Dermis blood vessel endothelial cell (primary cell): ENCODE data around the gene NBEA. TPM values are rescaled to one million over a fixed set of nuclear protein-coding genes. Genes with fewer than 3 reads are reported as not detected.
"Not testable (repeated sequence)": the region's sequence is repeated elsewhere in the genome, so short reads cannot be mapped to it uniquely, and the experiment has no call there.

Experiments
- DNase-seq: peaks from one replicate; pipeline ENCODE4 v3.0.0; 2010
- total RNA-seq: library from RNA; depleted of rRNA; stranded (reverse); fragments of >200 nt; gene quantifications from 2 replicates; pipeline ENCODE4 v1.2.3, GENCODE V29; 2014

Gene NBEA
- total RNA-seq, 1 donor from 2014 or later: 3.6 TPM

DNA sequence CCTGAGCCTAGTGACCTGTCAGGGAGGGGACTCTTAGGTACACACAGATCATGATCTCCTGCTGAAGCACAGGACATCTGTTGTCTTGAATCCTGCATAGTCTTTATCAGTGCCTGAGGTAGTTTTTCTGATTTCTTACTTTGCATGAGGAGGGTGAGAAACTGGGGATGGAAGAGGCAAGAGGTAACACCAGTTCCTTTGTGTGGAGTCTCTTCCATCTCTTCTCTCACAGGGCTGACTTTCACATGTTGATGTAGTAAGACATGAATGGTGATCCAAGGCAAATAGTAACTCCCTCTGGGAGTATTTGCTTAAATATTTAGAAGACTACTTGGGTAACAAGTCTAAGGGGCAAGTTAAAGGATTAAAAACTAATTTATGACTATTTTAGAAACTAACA, 9.5 kb downstream of the NBEA start:
- DNase-seq: no peak

DNA sequence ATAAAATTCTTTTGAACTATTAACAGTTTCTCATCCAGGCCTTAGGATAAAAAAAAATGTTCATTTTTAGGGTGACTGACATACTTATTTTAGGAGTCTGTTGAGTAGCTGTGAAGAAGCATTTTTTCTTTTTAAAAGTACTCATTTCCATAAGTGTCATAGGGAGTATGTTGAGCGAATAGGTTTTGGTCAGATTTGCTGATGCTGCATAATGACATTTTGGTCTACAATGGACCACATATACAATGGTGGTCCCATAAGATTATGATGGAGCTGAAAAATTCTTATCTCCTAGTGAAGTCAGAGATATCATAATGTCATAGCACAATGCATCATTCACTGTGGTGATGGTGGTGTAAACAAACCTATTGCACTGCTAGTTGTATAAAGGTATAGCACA, 17.4 kb downstream of the NBEA start:
- DNase-seq: no peak

DNA sequence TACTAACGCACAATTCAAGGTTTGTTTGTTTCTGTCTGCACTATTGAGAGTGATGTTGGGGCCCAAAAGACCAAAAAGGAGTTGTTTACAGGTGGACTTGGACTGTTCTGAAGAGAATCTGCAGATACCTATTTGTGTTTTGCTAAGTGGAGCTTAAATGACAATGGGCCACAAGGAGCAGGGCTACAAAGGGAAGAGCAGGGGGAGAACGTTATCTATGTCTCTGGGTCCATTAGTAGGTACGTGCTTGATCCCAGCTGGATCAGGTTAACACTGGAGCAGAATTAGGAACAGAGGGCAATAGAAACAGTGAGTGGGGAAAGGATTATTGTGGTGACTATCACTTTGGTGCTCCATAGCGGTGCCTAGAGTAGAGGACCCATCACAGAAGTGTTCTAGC, 22.5 kb downstream of the NBEA start:
- DNase-seq: no peak

DNA sequence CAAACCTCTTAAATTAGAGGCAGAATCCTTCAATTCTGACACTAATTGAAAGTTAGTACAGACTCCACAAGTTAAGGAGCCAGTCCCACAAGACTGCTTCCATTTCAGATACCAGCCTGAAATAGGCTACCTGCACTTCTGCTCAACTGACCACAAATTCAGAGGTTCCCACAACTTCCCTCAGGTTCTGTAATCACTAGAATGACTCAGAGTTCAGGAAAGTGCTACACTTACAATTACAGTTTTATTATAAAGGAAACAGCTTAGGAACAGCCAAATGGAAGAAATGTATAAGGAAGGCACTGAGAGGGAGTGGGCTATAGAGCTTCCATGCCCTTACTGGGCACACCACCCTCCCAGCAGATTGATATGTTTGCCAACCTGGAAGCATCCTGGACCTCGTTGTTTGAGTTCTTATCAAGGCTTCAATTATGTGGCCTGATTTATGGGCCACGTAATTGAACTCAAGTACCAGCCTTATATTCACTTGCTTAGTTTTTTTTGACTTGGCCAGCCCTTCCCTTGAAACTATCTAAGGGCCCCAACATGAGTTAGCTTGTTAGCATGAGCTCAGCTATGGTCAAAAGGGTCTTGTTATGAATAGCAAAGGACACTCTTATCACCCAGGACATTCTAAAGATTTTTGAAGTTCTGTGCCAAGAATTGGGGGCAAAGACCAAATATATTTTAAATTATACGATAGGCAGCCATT, 25.9 kb downstream of the NBEA start:
- DNase-seq: no peak

DNA sequence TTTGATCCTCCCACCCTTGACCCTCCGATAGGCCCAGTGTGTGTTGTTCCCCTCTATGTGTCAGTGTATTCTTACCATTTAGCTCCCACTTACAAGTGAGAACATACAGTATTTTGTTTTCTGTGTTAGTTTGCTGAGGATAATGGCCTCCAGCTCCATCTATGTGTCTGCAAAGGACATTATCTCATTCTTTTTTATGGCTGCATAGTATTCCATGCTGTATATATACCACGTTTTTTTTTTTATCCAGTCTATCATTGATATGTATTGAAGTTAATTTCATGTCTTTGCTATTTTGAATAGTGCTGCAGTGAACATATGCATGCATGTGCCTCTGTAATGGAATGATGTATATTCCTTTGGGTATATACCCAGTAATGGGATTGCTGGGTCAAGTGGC, 27.5 kb downstream of the NBEA start:
- DNase-seq: not testable (repeated sequence)

DNA sequence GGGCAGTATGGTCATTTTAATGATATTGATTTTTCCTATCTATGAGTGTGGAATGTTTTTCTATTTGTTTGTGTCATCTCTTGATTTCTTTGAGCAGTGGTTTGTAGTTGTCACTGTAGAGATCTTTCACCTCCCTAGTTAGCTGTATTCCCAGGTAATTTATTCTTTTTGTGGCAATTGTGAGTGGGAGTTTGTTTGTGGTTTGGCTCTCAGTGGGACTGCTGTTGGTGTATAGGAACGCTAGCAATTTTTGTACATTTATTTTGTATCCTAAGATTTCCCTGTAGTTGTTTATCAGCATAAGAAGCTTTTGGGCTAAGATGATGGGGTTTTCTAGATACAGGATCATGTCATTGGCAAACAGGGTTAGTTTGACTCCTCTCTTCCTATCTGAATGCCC, 28.9 kb downstream of the NBEA start:
- no peak for DNase-seq

DNA sequence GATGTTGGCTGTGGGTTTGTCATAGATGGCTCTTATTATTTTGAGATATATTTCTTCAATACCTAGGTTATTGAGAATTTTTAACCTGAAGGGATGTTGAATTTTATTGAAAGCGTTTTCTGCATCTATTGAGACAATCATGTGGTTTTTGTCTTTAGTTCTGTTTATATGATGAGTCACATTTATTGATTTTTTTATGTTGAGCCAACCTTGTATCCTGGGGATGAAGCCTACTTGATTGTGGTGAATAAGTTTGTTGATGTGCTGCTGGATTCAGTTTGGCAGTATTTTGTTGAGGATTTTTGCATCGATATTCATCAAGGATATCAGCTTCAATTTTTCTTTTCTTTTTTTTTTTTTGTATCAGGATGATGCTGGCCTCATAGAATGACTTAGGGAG, 29.4 kb downstream of the NBEA start:
- no peak for DNase-seq

DNA sequence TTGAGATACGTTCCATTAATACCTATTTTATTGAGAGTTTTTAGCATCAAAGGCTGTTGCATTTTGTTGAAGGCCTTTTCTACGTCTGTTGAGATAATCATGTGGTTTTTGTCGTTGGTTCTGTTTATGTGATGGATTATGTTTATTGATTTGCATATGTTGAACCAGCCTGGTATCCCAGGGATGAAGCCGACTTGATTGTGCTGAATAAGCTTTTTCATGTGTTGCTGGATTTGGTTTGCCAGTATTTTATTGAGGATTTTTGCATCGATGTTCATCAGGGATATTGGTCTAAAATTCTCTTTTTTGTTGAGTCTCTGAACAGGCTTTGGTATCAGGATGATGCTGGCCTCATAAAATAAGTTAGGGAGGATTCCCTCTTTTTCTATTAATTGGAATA, 43.1 kb downstream of the NBEA start:
- not testable (repeated sequence) for DNase-seq

DNA sequence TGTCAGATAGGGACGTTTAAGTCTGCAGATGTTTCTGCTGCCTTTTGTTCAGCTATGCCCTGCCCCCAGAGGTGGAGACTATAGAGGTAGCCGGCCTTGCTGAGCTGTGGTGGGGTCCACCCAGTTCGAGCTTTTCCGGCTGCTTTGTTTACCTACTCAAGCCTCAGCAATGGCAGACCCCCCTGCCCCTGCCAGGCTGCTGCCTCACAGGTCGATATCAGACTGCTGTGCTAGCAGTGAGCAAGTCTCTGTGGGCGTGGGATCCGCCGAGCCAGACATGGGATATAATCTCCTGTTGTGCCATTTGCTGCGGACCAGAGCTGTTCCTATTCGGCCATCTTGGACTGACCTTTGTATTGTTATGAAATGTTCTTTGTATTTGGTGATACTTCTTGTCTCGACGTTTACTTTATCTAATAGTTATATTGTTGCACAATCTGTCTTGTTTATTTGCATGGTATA, 46.3 kb downstream of the NBEA start:
- DNase-seq: no peak

DNA sequence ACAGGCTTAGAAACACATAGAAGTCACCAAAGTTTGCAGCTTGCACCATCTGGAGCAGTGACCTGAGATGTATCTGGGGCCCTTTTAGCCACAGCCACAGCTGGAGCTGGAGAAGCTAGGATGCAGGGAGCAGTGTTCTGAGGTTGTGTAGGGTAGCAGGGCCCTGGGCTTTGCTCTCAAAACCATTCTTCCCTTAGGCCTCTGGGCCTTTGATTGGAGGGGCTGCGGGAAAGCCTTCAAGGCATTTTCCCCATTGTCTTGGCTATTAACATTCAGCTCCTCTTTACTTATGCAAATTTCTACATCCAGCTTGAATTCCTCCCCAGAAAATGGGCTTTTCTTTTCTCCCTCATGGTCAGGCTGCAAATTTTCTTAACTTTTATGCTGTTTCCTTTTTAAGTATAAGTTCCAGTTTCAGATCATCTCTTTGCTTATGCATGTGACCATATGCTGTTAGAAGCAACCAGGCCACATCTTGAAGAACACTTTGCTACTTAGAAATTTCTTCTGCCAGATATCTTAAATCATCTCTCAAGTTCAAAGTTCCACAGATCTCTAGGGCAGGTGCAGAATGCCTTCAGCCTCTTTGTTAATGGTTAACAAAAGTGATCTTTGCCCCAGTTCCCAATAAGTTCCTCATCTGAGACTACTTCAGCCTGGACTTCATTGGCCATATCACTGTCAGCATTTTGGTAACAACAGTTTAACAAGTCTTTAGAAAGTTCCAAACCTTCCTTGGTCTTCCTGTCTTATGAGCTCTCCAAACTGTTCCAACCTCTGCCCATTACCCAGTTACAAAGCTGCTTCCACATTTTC, 48.5 kb downstream of the NBEA start:
- no peak for DNase-seq

DNA sequence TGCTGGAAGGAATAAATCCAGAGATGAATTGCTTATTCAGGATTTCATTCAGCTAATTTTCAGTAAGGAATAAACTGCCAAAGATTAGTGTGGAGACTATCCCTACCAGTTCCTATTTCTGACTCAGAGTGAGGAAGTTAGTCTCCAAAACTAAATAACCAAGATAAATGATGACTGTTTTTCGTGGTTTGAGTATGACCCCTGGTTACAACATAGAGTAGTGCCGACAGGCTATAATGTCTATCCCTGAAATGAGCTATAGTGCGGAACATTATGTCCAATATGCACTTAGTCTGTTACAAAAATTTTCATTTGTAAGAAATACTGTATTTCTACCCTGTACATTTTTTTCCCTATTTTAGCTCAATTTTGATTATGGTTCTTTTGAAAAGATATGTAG, 51.4 kb downstream of the NBEA start:
- DNase-seq: no peak

DNA sequence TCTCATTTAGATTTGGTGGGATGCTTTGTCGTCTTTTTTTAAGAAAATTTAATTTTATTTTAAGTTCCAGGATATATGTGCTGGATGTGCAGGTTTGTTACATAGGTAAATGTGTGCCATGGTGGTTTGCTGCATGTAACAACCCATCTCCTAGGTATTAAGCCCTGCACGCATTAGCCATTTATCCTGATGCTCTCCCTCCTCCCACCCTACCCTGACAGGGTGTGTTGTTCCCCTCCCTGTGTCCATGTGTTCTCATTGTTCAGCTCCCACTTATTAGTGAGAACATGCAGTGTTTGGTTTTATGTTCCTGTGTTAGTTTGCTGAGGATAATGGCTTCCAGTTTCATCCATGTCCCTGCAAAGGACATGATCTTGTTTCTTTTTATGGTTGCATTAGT, 61.7 kb downstream of the NBEA start:
- DNase-seq: not testable (repeated sequence)

DNA sequence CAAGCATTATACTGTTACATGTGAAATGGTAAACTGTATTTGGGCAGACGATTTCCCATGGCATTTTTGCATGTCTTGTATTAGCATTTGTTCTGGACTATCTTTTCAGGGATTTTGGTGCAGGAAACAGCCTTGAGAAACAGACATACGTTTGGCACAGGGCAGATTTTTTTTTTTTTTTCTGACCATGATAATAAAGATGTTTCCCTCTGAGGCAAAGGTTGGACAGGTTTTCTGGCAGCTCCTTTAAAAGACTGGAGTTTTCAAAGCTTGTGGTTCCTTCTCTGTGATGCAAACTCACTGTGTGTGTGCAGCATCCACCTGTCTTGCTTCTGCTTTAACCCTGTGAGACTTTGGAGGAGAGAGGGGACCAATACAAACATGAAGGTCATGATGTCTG, 63.0 kb downstream of the NBEA start:
- DNase-seq: no peak

DNA sequence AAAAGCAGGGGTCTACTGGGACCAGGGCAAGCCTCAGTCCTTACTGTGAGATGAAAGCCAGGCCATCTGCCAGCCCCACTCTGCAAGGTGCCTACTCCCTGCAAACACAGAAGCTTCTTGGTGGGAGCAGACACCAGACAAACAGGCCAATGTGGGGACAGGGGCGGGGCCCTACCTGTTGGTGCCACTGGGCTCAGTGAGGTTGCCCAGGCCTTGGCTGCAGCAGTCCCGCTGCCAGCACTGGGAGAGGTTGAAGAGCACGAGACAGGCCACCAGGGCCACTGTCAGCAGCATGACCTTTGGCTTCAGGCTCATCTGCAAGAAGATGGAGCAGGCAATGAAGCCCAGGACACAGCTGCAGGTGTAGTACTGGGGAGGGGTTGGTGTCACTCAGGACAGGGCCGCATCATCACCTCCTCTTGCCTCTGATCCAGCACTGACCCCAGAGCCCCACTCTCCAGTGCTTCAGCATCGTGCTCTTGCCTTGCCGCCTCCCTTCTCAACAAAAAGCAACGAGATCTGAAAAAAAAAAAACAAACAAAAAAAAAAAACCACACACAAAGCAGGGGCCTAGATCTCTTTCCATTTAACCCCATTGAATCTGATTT, 72.6 kb downstream of the NBEA start:
- no peak for DNase-seq

DNA sequence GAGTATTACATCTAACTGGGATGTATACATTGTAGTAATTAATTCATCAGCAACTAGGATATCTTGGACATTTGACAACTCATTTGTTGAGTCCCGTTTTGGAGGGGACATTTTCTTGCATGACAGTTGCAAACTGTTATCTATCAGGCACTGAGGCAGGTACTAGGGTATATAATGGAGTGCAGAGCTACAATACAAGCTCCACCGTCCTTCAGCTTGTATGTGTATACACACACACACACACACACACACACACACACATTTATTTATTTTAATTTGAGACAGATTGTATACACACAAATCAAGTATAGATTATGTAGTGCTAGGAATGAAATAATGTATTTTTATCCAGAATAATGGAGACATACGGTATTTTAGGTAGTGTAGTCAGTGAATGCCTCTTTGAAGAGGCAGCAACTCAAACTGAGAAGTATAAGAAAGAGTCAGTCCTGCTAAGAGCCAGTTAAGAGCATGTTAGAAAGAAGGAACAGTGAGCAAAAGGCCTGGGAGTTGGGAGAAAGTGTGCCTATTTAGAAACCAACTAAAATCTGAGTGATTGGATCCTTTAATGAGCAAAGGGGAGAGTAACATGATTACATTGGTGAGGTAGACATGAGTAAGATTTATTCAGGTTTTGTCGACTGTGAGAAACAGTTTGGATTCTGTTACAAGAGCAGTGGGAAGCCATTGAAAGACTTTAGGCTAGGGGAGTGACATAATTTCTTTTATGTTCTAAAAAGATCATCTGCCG, 74.5 kb downstream of the NBEA start:
- no peak for DNase-seq

DNA sequence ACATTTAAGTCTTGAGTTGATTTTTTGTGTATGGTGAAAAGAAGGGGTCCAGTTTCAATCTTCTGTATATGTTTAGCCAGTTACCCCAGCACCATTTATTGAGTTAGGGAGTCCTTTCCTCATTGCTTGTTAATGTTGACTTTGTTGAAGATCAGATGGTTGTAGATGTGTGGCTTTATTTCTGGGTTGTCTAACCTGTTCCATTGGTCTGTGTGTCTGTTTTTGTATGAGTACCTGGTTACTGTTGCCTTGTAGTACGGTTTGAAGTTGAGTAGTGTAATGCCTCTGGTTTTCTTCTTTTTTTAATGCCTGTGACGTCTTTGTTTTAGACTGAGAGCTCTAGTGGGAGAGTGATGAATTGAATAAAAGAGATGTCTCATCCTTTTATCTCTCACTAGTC, 83.2 kb downstream of the NBEA start:
- DNase-seq: no peak

DNA sequence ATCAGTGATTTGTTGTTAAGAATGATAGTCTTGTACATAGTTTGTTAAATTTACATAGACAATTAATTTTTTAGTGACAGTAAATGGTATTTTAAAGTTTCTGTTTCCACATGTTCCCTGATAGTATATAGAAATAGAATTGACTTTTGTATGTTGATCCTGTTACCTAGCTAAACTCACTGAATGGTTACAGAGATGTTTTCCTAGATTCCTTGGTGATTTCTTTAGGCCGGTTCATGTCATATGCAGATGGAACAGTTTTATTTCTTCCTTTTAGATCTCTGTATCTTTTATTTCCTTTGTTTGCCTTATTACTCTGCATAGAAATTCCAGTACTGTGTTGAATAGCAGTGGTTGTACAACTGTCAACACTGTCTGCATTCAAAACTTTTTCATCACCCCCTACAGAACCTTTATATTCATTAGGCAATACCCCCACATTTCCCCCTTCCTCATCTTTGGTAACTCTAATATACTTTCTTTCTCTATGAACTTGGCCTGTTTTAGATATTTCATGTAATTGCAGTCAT, 86.3 kb downstream of the NBEA start:
- no peak for DNase-seq

DNA sequence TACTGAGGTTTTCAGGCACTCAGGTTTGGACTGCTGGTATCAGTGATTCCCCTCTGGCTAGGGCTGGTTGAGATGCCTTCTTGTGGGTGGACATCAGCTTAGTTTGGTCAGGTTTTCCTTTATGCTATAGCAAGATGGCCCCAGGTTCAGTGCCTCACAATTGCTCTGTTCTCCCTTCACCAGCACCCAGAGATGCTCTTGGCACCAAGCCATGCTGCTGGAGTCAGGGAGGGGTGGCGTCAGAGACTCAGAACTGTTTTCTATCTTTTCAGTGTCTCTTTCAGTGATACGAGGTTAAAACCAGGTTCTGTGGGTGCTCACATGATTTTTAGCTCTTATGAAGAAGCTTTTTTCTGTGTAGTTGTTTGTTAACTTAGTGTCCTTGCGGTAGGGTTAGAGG, 96.9 kb downstream of the NBEA start:
- DNase-seq: no peak

DNA sequence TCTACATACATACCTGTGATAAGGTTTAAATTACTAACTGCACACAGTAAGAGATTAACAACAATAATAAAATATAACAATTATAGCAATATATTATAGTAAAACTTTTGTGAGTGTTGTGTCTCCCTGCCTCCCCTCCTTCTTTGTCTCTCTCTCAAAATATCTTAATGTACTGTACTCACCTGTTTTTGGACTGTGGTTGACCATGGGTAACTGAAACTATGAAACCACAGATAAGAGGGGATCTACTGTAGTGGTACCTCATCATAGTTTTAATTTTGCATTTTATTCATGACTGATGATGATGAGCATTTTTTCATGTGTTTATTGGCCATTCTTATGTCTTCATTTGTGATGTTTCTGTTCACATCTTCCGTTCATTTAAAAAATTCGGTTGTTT, 104.5 kb downstream of the NBEA start:
- no peak for DNase-seq

DNA sequence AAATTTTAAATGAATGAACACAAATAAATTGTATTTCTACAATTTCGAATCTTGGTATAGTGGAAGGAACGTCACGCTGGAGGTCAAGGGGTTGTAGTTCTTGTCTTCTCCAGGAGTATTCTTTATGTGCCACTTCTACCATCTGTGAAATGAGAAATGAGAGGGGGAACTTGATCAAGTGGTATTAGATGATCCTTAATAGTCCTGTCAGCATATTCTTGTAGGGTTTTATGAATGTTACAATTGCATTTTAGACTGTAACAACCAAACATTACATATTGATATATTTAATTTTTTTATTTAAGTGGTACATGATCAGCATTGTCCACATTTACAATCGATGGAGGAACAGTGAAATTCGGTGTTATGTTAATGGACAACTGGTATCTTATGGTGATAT, 113.6 kb downstream of the NBEA start:
- no peak for DNase-seq

DNA sequence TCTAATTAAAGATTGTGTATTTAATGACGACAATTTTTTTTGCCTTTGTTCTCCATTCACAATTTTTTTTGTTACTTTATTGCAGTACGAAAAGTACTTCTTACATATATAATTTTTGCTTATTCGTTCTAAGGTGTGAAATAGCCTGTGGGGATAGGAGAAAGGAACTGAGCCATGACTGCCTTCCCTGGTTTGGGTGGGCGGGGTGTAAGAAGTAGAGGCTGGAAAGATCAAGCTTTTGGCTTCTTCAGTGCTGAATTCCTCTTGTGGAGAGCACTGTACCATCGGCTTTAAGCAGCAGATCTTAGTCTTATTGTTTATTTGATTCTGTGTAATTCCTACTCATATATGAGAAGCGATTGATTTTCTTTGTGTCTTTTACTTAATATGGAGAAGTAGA, 115.8 kb downstream of the NBEA start:
- DNase-seq: no peak

DNA sequence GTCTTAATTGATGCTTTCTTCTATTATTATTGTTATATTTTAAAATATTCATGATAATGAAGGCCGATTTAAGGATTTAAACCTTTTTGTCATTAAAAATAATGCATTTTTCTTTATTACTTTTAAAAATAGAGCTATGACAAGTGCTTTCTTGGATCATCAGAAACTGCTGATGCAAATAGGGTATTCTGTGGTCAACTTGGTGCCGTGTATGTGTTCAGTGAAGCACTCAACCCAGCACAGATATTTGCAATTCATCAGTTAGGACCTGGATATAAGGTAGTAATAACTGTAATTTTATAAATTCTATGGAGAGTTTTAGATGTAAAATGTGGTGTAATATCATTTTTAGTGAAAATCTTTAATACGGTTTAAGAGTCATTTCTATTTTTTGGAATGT, 116.5 kb downstream of the NBEA start:
- not testable (repeated sequence) for DNase-seq

DNA sequence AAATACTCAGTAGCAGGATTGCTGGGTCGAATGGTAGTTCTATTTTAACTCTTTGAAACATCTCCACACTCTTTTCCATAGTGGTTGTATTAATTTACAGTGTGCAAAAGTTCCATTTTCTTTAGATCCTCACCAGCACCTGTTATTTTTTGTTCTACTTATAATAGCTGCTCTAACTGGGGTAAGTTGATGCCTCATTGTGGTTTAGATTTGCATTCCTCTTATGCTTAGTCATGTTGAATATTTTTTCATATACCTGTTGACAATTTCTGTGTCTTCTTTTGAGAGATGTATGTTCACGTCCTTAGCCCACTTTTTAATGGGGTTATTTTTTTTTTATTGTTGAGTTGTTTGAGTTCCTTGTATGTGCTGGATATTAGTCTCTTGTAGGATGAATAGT, 144.6 kb downstream of the NBEA start:
- no peak for DNase-seq
